ENCODE data around the gene TGFA.

The TGFA gene

DNA sequence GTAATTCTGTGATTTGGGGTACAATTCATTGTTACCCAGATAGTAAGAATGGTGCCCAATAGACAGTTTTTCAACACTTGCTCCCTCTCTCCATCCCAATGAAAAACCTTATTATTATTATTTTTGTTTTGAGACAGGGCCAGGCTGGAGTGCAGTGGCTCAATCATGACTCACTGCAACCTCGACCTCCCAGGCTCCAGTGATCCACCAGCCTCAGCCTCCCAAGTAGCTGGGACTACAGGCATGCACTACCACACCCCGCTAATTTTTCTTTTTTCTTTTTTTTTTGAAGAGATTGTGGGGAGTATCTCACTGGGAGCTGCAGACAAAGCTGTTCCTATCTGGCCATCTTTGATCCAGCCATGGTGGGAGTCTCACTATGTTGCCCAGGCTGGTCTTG, 7.2 kb downstream of the TGFA start:
- Mint-ChIP-seq H3K27me3 (ENCODE audit: low read depth) (peaks cover 46% of the 10 kb centered on the region), H3K27ac (no peak overlapping the region), H3K4me3 (no peak overlapping the region), H3K4me1 (ENCODE audit: low read depth) (no peaks in the 10 kb centered on the region), H3K36me3 (ENCODE audit: low read depth) (no peaks in the 10 kb centered on the region), H3K9me3 (no peaks in the 10 kb centered on the region)
- no peak for DNase-seq (ENCODE audit: low spot score)

DNA sequence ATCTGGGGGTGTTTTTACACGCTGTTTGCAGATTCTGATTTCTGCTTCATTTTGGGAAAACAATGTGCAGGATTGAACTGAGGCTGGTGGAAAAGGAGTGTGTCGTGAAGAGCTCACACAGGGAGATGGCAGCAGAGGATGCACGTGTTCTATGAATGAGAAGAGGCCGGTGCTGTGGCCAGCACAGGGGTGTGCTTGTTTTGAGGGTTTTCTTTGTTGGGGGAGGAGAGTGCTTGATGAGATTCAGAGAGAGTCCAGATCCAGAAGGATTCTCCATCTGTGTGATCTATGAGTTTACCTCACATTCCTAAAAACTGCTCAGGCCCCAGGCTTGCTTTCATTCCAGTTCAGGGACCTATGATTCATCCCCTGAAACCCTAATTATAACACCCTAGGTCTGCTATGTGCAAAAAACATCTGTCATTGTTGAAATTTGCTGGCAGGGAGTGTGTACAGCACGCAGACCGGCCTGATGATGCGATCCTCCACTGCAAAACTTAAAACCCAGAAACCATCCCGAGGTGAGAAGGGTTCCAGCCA, 12.1 kb downstream of the TGFA start:
- Mint-ChIP-seq H3K27me3 (ENCODE audit: low read depth) (peaks cover 23% of the 10 kb centered on the region), H3K36me3 (ENCODE audit: low read depth) (no peaks in the 10 kb centered on the region), H3K4me3 (no peak overlapping the region), H3K4me1 (ENCODE audit: low read depth) (no peaks in the 10 kb centered on the region), H3K9me3 (no peaks in the 10 kb centered on the region), H3K27ac (no peak overlapping the region)
- DNase-seq (ENCODE audit: low spot score), result no peak

DNA sequence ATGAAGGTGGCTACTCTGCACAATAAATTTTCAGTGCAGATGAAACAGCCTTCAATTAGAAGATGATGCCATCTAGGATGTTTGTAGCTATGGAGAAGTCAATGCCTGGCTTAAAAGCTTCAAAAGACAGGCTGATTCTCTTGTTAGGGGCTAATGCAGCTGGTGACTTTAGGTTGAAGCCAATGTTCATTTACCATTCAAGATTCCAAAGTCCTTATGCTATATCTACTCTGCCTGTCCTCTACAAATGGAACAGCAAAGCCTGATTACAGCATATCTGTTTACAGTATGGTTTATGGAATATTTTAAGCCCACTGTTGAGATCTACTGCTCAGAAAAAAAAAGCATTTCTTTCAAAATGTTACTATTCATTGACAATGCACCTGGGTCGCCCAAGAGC, 15.8 kb downstream of the TGFA start:
- no peaks in the 10 kb centered on the region for H3K36me3 Mint-ChIP-seq (ENCODE audit: low read depth)
- no peaks in the 10 kb centered on the region for H3K4me1 Mint-ChIP-seq (ENCODE audit: low read depth)
- no peak overlapping the region for H3K4me3 Mint-ChIP-seq
- no peaks in the 10 kb centered on the region for H3K27me3 Mint-ChIP-seq (ENCODE audit: low read depth)
- peaks cover 7% of the 10 kb centered on the region for H3K9me3 Mint-ChIP-seq
- no peak for DNase-seq (ENCODE audit: low spot score)
- no peak overlapping the region for H3K27ac Mint-ChIP-seq

DNA sequence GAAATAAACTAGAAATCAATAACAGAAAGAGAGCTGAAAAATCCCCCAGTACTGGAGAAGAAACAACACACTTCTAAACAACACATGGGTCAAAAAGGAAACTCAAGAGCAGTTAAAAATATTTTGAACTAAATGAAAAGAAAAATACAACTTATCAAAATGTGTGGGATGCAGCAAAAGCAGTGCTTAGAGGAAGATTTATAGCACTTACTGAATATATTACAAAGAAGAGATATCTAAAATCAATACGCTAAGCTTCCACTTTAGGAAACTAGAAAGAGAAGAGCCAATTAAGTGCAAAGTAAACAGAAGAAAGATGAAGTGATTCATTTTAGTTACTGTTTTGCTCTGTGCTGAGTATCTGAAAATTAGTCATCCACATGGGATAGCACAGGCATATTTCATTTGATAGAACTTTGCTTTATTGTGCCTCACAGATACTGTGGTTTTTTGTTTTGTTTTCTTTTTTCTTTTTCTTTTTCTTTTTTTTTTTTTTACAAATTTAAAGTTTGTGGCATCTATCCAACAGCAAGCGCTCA, 17.0 kb downstream of the TGFA start:
- Mint-ChIP-seq H3K36me3 (ENCODE audit: low read depth) (no peaks in the 10 kb centered on the region), H3K4me3 (no peak overlapping the region), H3K27me3 (ENCODE audit: low read depth) (no peaks in the 10 kb centered on the region), H3K27ac (no peak overlapping the region), H3K9me3 (peaks cover 7% of the 10 kb centered on the region), H3K4me1 (ENCODE audit: low read depth) (no peaks in the 10 kb centered on the region)
- no peak for DNase-seq (ENCODE audit: low spot score)

DNA sequence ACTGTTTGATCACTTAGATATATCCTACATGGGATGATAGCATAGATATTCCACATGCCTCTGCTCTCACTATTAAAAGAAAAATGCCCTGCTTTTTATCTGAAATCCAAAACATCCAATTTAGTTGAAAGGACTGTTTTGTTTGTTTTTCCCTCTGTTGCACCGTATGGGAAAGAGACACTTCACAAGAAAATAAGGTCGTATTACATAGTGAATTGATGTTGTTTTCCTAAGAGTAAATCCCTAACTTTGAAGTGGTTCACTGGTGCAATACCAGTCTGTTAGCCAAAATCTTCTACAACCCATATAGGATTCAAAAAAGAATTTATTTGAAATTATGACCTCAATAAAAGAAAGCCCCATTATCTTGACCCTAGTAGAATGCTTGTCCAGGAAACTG, 18.1 kb downstream of the TGFA start:
- Mint-ChIP-seq H3K36me3 (ENCODE audit: low read depth) (no peaks in the 10 kb centered on the region), H3K27me3 (ENCODE audit: low read depth) (no peaks in the 10 kb centered on the region), H3K4me3 (no peak overlapping the region), H3K27ac (no peak overlapping the region), H3K4me1 (ENCODE audit: low read depth) (no peaks in the 10 kb centered on the region), H3K9me3 (peaks cover 7% of the 10 kb centered on the region)
- DNase-seq (ENCODE audit: low spot score), result no peak

DNA sequence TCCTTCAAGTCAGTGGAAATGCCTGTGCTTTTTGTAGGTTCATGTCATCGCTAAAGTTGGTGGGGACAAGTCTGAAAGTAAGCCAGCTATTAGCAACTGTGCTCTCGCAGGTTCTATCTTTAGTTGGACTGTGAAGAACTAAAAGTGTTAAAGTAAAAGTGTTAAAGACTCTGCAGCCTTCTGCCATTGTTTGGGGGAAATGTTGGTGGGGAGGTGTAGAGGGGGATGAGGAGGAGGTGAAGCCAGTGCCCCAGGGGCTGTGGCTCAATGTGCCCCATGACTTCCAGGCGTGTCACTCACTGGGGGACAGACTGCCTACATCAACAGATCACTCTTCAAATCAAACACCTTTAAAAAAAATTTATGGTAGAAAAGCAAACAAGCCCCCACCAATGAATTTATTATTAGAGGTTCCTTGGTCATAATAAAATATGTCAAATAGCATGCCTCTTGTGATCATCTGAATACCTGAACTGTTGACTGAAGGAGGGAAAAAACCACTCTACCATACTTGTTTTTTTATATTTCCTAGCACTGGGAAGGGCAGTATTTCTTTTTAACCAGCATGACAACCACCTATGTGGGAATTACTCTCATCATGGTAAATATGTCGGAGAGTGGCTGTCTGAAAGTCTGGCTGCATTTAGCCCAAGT, 19.3 kb downstream of the TGFA start:
- Mint-ChIP-seq H3K4me1 (ENCODE audit: low read depth) (no peaks in the 10 kb centered on the region), H3K36me3 (ENCODE audit: low read depth) (no peaks in the 10 kb centered on the region), H3K27ac (no peak overlapping the region), H3K27me3 (ENCODE audit: low read depth) (no peaks in the 10 kb centered on the region), H3K4me3 (no peak overlapping the region), H3K9me3 (peaks cover 7% of the 10 kb centered on the region)
- DNase-seq (ENCODE audit: low spot score), result no peak

DNA sequence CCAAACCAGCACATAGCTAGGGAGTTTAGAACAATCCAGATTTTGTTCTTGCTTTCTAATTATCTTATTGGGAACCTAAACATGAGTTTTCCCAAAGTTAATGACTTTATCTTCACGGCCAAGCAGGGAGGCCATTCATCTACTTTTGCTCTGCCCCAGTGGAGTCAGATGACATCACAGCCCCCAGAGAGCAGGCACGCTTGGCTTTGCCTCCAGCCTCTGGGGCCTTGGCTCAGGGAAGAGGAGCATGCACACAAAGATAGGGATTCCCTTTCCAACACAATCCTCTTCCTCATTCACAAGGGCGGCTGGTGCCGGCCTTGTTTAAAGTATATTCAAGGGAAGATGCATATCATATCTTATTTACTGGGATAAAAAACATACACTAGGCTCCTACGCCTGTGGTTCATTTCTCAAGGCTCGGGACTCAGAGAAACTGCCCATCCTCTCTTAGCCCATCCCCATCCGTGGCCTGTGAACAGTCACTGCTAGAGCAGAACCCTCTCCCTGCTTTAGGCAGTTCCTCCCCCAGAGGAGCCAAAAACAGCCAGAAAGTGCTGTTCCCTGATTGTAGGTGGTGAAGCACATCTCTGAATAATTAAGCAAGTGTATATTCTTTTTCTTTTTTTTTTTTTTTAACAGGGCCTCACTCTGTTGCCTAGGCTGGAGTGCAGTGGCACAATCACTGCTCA, 21.2 kb downstream of the TGFA start:
- Mint-ChIP-seq H3K4me3 (no peak overlapping the region), H3K27ac (no peak overlapping the region), H3K36me3 (ENCODE audit: low read depth) (no peaks in the 10 kb centered on the region), H3K4me1 (ENCODE audit: low read depth) (no peaks in the 10 kb centered on the region), H3K27me3 (ENCODE audit: low read depth) (no peaks in the 10 kb centered on the region), H3K9me3 (peaks cover 7% of the 10 kb centered on the region)
- no peak for DNase-seq (ENCODE audit: low spot score)

DNA sequence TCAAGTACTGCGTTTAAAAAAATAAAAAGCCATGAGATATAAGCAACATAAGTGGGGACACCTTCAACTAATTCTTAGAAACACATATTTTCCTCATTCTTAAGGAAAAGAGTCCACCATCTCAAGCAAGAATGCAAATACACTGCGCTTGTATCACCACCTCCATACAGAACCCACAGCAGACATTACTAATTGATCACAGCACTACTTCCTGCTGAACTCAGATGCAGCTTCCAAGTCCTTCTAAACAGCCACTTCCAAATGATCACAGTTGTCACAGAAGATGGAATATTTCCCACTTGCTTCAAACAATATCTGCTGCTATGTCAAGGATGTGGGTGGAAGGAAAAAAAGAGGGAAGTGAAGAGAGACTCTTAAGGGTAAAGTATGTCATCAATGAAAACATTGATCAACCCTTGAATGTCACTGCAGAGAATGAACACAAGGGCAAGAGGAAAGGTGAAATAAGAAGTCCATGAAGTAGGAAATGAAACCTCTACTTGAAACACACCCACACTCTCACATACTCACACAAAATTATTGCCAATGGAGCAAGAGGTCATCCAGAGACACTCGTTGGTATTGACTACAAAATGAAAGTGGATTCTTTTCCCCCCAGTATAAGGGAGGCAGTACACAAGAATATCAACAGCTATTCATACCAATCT, 22.1 kb downstream of the TGFA start:
- Mint-ChIP-seq H3K36me3 (ENCODE audit: low read depth) (no peaks in the 10 kb centered on the region), H3K27ac (no peak overlapping the region), H3K4me3 (no peak overlapping the region), H3K27me3 (ENCODE audit: low read depth) (no peaks in the 10 kb centered on the region), H3K4me1 (ENCODE audit: low read depth) (no peaks in the 10 kb centered on the region), H3K9me3 (peaks cover 7% of the 10 kb centered on the region)
- DNase-seq (ENCODE audit: low spot score), result no peak

DNA sequence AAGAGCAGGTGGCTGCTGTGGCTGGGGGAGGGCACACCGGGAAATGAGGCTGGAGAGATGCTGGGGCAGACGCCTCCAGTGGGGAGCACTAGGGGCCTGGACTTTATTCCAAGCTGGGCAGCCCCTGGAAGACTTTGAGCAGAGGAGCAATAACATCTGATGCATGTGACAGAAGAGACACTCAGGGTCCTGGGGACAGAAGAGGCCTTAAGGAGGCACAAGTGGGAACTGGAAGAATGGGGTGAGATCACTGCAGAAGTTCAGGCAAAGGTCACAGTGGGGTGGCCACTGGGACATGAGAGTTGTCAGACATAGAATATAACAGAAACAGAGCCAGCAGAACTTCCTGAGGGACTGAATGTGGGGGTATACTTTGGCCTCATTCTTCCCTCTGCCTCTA, 24.0 kb downstream of the TGFA start:
- DNase-seq (ENCODE audit: low spot score), result no peak
- Mint-ChIP-seq H3K4me3 (no peak overlapping the region), H3K4me1 (ENCODE audit: low read depth) (no peaks in the 10 kb centered on the region)

DNA sequence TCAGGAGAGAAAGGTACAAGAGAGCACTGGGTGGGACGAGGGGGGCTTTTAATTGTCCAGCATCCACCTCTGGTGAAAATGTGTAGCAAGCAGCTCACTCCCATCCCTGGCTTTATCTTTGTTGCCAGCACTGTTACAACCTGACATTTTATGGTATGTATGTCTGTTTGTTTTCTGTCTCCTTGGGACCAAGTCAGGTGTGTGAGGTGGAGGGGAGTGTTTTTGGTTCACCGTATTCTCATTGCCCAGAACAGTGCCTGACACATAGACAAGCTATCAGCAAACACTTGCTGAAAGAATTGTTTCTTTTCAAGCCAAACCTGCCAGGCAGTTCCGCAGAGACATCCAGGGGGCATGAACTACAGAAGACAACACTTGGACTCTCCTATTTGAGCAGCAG, 24.7 kb downstream of the TGFA start:
- H3K36me3 Mint-ChIP-seq (ENCODE audit: low read depth), result no peaks in the 10 kb centered on the region
- H3K4me1 Mint-ChIP-seq (ENCODE audit: low read depth), result peaks cover 3% of the 10 kb centered on the region

More for the DNA sequence above, 24.0 kb downstream of the TGFA start:
- H3K27ac Mint-ChIP-seq, result no peak overlapping the region
- no peaks in the 10 kb centered on the region for H3K36me3 Mint-ChIP-seq (ENCODE audit: low read depth)
- H3K9me3 Mint-ChIP-seq, result no peaks in the 10 kb centered on the region
- H3K27me3 Mint-ChIP-seq (ENCODE audit: low read depth), result no peaks in the 10 kb centered on the region

DNA sequence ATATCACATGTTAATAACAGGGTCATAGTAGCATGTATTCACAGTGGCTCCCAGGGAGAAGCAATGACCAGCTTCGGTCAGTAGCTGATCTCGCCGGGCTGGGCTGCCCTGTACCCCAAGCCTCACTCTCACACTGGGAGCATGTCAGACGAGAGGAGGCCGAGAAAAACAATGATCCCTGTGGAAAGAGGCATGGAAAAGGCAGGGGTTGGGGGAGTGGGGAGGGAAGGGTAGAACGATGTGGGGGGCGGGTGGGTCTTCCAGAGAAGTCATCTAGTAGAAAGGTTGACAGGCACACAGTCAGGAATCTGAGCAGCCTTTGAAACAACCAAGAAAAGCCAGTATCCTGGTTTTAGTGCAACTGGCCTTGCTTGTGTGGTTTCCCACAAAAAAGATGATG, 25.4 kb downstream of the TGFA start:
- Mint-ChIP-seq H3K4me3 (no peak overlapping the region), H3K27me3 (ENCODE audit: low read depth) (no peaks in the 10 kb centered on the region), H3K4me1 (ENCODE audit: low read depth) (peaks cover 9% of the 10 kb centered on the region), H3K27ac (no peak overlapping the region), H3K9me3 (no peaks in the 10 kb centered on the region), H3K36me3 (ENCODE audit: low read depth) (no peaks in the 10 kb centered on the region)
- no peak for DNase-seq (ENCODE audit: low spot score)

More for the DNA sequence above, 24.7 kb downstream of the TGFA start:
- Mint-ChIP-seq H3K27me3 (ENCODE audit: low read depth) (no peaks in the 10 kb centered on the region), H3K9me3 (no peaks in the 10 kb centered on the region), H3K4me3 (no peak overlapping the region), H3K27ac (no peak overlapping the region)
- no peak for DNase-seq (ENCODE audit: low spot score)

DNA sequence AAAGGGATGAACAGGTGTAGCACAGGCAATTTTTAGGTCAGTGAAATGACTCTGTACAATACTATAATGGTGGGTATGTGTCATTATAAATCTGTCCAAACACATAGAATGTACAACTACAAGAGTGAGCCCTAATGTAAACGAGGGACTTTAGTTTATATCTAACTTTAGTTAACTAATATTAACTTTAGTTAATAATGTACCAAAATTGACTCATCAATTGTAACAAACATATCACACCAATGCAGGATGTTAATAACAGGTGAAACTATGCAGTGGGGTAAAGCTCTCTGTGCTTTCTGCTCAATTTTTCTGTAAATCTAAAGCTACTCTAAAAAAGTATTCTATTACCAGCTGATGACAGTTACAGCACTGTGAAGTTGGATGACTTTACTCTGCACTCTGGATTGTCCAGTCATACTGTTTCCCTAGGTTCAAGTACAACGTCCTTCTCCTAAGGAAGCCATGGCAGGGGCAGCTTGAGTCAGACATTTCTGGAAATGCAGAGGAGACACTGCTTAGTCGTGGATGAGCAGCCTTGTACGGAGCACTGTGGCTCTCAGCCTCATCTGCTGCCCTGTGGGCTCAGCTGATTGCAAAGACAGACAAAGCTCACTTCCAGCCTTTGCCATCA, 26.1 kb downstream of the TGFA start:
- Mint-ChIP-seq H3K4me1 (ENCODE audit: low read depth) (peaks cover 9% of the 10 kb centered on the region), H3K36me3 (ENCODE audit: low read depth) (no peaks in the 10 kb centered on the region), H3K9me3 (no peaks in the 10 kb centered on the region), H3K27ac (no peak overlapping the region), H3K27me3 (ENCODE audit: low read depth) (no peaks in the 10 kb centered on the region), H3K4me3 (no peak overlapping the region)
- DNase-seq (ENCODE audit: low spot score), result no peak

DNA sequence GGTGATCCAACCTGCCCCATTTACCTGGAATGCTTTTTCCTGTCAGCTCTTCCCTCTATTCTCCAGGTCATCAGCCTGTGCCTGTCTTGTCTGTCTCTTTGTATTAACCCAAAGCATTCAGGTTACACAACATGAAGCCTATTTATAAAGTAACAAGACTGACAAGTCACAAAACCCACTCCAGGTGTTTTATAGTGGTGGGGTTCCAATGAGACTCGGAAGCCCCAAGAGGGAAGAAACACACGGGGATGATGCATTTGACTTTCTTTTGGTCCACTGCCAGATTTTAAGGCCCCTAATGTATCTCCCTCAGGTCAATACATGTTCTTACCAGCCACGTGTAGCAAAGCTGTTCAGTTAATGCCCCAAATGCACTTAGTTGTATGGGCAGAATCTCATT, 27.5 kb downstream of the TGFA start:
- H3K9me3 Mint-ChIP-seq, result no peaks in the 10 kb centered on the region
- no peaks in the 10 kb centered on the region for H3K27me3 Mint-ChIP-seq (ENCODE audit: low read depth)
- H3K4me3 Mint-ChIP-seq, result no peak overlapping the region
- H3K36me3 Mint-ChIP-seq (ENCODE audit: low read depth), result no peaks in the 10 kb centered on the region
- DNase-seq (ENCODE audit: low spot score), result no peak
- peaks cover 9% of the 10 kb centered on the region for H3K4me1 Mint-ChIP-seq (ENCODE audit: low read depth)
- no peak overlapping the region for H3K27ac Mint-ChIP-seq

DNA sequence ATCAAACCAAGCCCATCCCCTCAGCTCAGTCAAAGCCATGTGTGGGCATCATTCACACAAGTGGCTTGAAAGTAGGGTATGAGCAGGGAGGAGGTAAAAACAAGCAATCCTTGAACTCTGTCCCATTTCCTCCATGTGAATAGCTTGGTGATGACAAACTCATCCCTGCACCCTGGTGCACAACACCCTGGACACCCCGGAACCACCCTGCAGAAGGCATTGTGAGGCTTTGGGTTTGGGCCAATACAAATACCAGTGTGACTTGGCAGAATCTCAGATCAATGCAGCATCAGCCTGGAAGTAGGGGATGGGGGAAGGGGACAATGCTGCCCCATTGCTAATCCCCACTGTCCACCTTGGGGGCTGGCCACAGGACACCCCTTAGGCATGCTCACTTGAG, 28.6 kb downstream of the TGFA start:
- no peak overlapping the region for H3K4me3 Mint-ChIP-seq
- DNase-seq (ENCODE audit: low spot score), result no peak
- H3K4me1 Mint-ChIP-seq (ENCODE audit: low read depth), result peaks cover 9% of the 10 kb centered on the region
- H3K27me3 Mint-ChIP-seq (ENCODE audit: low read depth), result no peaks in the 10 kb centered on the region
- no peaks in the 10 kb centered on the region for H3K36me3 Mint-ChIP-seq (ENCODE audit: low read depth)
- no peak overlapping the region for H3K27ac Mint-ChIP-seq
- H3K9me3 Mint-ChIP-seq, result no peaks in the 10 kb centered on the region

All from T-helper 2 cell treated with Interferon-gamma antibody and Interleukin-4, amounts not matched to agents 5 μg/mL and 100 μg/mL, for 36 hours (primary cell).